SK-N-MC (cell line): ENCODE results near the gene UBE2U.

Experiments used
- EZH2 ChIP-seq: fragments of 200-600 bp; sonication (generic); IDR thresholded peaks from one replicate; pipeline ENCODE4 v1.6.1; 2017; ENCODE audit warnings: antibody characterized with exemption
- POLR2AphosphoS5 ChIP-seq: IDR thresholded peaks from 2 replicates; pipeline ENCODE4 v1.6.1; 2012; ENCODE audit warnings: mild to moderate bottlenecking, low read depth, low read length, borderline replicate concordance

- TF ChIP-seq POLR2AphosphoS5 (no peak), EZH2 (no peak)
Observed at GRCh38 chr1:64175639-64176038, 27.8 kb upstream of the UBE2U start.
